OCI-LY7 (cell line): Measurements from ENCODE around the gene MBTPS1.

Experiments used
- EZH2phosphoT487 ChIP-seq: fragments of 200-600 bp; sonication (generic); IDR thresholded peaks from 2 replicates; pipeline ENCODE4 v1.6.1; 2018; ENCODE audit warnings: low read depth, borderline replicate concordance, mild to moderate bottlenecking, mixed run types, antibody characterized with exemption, low read length, moderate library complexity, mixed read lengths
- TF ChIP-seq, protein P1 (sequence below): fragments of 200-600 bp; sonication (generic); conservative IDR thresholded peaks from 2 replicates; pipeline ENCODE4 v1.5.1; 2014; ENCODE audit warnings: mild to moderate bottlenecking, antibody characterized with exemption, low read length, moderate library complexity, mixed read lengths

DNA sequence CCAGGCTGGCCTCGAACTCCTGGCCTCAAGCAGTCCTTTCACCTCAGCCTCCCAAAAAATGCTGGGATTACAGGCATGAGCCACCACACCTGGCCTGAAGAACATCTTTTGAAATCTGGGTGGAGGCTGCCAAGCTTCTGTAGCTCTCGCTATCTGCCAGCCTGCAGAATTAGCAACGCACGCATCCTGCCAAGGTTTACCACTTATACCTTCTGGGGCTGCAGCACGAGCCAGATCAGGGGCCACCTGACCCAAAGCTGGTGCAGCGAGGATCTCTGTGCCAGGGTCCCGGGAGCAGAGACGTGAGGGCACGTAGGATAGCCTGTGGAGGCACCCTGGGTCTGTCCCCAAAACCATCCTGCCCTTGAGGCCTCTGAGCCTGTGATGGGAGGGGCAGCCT is 96.4 kb downstream of the MBTPS1 start:
- TF ChIP-seq, protein P1, sequence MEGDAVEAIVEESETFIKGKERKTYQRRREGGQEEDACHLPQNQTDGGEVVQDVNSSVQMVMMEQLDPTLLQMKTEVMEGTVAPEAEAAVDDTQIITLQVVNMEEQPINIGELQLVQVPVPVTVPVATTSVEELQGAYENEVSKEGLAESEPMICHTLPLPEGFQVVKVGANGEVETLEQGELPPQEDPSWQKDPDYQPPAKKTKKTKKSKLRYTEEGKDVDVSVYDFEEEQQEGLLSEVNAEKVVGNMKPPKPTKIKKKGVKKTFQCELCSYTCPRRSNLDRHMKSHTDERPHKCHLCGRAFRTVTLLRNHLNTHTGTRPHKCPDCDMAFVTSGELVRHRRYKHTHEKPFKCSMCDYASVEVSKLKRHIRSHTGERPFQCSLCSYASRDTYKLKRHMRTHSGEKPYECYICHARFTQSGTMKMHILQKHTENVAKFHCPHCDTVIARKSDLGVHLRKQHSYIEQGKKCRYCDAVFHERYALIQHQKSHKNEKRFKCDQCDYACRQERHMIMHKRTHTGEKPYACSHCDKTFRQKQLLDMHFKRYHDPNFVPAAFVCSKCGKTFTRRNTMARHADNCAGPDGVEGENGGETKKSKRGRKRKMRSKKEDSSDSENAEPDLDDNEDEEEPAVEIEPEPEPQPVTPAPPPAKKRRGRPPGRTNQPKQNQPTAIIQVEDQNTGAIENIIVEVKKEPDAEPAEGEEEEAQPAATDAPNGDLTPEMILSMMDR, result no peak
- no peak for TF ChIP-seq EZH2phosphoT487
